VCaP (cell line): ENCODE measurements around the gene ABCC10.

Source experiments
- H3K27ac ChIP-seq: fragments of 450-650 bp; 2 replicates; pipeline ENCODE4 v1.5.1; 2017
- TF ChIP-seq, protein P1 (sequence below): fragments of 450-650 bp; conservative IDR thresholded peaks from 2 replicates; pipeline ENCODE4 v1.5.1; 2017; ENCODE audit warnings: mild to moderate bottlenecking, moderate library complexity

Gene ABCC10

DNA sequence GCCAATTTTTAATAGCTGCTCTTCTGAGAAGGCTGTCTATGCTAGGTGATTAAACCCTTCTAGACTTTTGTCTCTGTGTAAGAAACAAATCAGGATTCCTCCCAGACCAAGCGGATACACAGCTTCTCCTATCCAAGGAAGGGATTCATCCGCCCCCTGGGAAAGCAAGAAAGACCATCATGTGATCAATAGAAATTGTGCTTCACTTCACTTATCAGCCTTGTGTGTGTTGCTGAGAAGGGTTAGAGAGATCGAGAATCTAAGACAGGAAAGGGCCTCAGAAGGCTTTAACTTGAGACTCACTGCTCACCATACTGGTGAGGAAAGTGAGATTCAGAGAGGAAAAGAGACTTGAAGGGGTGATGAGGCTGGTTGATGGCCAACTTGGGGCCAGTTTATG, 1.5 kb downstream of the ABCC10 start:
- H3K27ac ChIP-seq = peak overlapping the region; percentile 87; the same call in 1 of the 2 replicates

DNA sequence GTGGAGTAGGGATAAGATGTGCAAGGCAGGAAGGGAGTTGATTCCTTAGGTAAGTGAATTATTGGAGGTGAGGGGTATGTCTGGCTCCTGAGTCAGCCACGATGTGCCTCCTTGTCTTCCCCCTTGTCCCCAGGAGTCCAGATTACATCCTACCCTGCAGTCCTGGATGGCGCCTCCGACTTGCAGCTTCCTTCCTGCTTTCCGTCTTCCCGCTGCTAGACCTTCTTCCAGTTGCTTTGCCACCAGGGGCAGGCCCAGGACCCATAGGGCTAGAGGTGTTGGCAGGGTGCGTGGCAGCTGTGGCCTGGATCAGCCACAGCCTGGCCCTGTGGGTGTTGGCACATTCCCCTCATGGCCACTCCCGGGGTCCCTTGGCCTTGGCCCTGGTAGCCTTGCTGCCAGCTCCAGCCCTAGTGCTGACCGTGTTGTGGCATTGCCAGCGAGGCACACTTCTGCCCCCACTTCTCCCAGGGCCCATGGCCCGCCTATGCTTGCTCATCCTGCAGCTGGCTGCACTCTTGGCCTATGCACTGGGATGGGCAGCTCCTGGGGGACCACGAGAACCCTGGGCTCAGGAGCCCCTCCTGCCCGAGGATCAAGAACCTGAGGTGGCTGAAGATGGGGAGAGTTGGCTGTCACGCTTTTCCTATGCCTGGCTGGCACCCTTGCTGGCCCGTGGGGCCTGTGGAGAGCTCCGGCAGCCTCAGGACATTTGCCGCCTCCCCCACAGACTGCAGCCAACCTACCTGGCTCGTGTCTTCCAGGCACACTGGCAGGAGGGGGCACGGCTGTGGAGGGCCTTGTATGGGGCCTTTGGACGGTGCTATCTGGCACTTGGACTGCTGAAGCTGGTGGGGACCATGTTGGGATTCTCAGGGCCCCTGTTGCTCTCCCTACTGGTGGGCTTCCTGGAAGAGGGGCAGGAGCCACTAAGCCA, 4.9 kb downstream of the ABCC10 start:
- H3K27ac ChIP-seq = no peak overlapping the region
- TF ChIP-seq, protein P1, sequence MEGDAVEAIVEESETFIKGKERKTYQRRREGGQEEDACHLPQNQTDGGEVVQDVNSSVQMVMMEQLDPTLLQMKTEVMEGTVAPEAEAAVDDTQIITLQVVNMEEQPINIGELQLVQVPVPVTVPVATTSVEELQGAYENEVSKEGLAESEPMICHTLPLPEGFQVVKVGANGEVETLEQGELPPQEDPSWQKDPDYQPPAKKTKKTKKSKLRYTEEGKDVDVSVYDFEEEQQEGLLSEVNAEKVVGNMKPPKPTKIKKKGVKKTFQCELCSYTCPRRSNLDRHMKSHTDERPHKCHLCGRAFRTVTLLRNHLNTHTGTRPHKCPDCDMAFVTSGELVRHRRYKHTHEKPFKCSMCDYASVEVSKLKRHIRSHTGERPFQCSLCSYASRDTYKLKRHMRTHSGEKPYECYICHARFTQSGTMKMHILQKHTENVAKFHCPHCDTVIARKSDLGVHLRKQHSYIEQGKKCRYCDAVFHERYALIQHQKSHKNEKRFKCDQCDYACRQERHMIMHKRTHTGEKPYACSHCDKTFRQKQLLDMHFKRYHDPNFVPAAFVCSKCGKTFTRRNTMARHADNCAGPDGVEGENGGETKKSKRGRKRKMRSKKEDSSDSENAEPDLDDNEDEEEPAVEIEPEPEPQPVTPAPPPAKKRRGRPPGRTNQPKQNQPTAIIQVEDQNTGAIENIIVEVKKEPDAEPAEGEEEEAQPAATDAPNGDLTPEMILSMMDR = no peak

More for the DNA sequence above, 1.5 kb downstream of the ABCC10 start:
- TF ChIP-seq, protein P1 = no peak

DNA sequence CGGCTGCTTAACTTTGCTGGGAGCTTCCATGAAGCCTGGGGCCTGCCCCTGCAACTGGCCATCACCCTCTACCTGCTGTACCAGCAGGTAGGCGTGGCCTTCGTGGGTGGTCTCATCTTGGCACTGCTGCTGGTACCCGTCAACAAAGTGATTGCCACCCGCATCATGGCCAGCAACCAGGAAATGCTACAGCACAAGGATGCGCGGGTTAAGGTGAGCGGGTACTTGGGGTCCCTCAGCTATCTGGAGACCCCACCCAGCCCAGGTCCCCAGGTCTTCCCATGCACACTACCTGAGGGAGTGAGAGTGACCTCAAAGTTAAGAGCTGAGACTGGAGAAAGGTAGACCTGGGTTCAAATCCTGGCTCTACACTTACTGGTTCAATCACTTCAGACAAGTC, 5.8 kb downstream of the ABCC10 start:
- TF ChIP-seq, protein P1 = no peak

DNA sequence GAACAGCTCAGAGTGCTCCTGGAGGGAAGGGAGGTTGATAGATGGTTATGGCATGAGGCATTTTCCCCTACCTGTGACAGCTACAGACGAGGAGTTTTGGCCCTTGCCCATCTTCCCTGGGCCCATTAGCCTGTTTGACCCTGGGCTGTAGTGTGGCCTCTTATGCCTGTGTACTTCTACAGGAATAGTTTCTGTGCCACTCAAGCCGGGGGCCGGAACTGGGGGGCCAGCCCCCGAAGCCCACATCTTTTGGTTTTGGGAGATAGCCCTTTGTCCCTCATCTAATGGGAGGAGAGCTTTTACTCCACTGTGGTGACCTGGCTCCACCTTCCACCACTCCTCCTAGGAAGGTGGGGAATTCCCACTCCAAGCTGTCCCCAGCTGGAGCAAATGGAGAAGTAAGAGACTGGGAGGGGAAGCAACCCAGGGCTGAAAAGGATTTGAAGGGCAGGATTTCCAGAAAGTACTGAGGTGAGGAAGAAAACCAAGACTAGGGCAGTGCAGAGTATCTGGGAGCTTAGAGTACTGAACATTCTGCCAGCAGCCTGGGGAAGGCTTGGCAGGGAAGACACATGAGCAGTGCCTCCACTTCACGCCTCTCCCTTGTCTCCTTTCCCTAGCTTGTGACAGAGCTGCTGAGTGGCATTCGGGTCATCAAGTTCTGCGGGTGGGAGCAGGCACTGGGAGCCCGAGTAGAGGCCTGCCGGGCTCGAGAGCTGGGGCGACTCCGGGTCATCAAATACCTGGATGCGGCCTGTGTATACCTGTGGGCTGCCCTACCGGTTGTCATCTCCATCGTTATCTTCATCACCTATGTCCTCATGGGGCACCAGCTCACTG, 6.9 kb downstream of the ABCC10 start:
- no peak overlapping the region for H3K27ac ChIP-seq
- TF ChIP-seq, protein P1 = no peak

More for the DNA sequence above, 5.8 kb downstream of the ABCC10 start:
- no peak overlapping the region for H3K27ac ChIP-seq

DNA sequence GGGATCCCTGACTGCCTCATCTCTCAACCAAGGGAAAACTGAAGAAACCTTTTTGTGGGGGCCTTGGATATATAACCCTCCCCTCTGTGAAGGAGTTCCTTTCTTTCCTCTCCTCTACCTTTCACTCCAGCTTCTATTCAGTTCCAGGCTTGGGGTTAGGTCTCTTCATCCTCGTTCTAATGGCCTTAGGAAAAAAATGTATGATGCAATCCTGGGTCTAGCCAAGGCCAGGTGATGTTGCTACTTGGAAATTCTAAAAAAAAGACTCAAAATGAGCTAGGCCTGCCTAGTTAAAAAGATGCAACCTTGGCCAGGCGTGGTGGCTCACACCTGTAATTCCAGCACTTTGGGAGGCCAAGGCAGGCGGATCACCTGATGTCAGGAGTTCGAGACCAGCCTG, 7.6 kb downstream of the ABCC10 start:
- TF ChIP-seq, protein P1 = no peak
- H3K27ac ChIP-seq = no peak overlapping the region

DNA sequence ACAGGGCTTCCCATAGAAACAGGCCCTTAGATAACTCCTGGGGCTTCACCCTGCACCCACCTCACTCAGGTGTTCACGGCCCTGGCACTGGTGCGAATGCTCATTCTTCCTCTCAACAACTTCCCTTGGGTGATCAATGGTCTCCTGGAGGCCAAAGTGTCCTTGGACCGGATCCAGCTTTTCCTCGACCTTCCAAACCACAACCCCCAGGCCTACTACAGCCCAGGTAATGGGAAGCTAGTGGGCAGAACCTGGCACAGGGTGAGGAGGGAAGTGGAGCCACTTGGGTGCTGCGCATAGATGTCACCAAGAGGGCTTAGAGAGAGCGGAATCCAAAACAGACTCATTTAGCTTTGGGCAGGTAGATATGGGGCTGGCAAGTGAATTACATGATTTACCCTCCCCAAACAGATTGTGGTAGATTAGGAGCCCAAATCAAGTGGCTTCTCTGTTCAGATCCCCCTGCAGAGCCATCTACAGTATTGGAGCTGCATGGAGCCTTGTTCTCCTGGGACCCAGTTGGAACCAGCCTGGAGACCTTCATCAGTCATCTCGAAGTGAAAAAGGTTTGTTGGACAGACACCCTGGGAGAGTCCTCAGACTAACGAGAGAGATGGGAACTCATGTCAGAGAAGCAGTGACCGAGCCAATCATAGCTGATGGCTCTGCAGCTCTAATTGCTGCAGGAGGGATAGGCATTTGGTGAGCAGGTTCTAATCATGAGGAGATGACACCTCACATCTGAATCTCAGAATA, 8.5 kb downstream of the ABCC10 start:
- no peak overlapping the region for H3K27ac ChIP-seq
- TF ChIP-seq, protein P1 = no peak
